ENCODE measurements around the gene PSMA3. TPM values are rescaled to one million over a fixed set of nuclear protein-coding genes. Genes with fewer than 3 reads are reported as not detected.

Gene PSMA3
- total RNA-seq, 2 donors from 2014 or later: 78.9 to 85.3 TPM

GRCh38 chr14:58307597-58308316 is 63.1 kb downstream of the PSMA3 start:
- Histone ChIP-seq H3K9me3 (no peaks in the 10 kb centered on the region), H3K4me1 (no peaks in the 10 kb centered on the region), H3K4me3 (no peak overlapping the region), H3K27ac (no peak overlapping the region), H3K27me3 (no peaks in the 10 kb centered on the region), H3K36me3 (peaks cover 35% of the 10 kb centered on the region)
- no peak for DNase-seq (ENCODE audit: low spot score)
- TF ChIP-seq, protein P1, sequence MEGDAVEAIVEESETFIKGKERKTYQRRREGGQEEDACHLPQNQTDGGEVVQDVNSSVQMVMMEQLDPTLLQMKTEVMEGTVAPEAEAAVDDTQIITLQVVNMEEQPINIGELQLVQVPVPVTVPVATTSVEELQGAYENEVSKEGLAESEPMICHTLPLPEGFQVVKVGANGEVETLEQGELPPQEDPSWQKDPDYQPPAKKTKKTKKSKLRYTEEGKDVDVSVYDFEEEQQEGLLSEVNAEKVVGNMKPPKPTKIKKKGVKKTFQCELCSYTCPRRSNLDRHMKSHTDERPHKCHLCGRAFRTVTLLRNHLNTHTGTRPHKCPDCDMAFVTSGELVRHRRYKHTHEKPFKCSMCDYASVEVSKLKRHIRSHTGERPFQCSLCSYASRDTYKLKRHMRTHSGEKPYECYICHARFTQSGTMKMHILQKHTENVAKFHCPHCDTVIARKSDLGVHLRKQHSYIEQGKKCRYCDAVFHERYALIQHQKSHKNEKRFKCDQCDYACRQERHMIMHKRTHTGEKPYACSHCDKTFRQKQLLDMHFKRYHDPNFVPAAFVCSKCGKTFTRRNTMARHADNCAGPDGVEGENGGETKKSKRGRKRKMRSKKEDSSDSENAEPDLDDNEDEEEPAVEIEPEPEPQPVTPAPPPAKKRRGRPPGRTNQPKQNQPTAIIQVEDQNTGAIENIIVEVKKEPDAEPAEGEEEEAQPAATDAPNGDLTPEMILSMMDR (IDR thresholded peaks at IDR 0.05): no peak

DNA sequence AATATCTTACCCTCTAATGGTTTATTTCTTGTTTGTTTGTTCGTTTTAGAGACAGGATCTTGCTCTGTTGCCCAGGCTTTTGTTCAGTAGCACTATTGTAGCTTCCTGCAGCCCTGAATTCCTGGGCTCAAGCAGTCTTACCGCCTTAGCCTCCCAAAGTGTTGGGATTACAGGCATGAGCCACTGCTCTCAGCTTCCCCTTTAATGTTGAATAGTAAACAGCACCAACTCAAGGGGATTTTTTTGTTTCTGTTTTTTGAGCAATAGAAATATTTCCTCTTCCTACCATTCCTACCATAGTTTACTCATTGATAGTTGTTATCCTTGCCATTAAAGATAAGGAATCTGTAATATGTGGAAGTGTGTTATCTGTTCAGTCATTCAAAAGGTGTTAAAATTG is 64.4 kb downstream of the PSMA3 start:
- no peak overlapping the region for H3K27ac ChIP-seq
- no peaks in the 10 kb centered on the region for H3K9me3 ChIP-seq
- no peak overlapping the region for H3K4me3 ChIP-seq
- no peaks in the 10 kb centered on the region for H3K4me1 ChIP-seq
- peaks cover 25% of the 10 kb centered on the region for H3K36me3 ChIP-seq
- DNase-seq (ENCODE audit: low spot score): no peak
- H3K27me3 ChIP-seq: no peaks in the 10 kb centered on the region
- TF ChIP-seq, protein P1 (IDR thresholded peaks at IDR 0.05): no peak

DNA sequence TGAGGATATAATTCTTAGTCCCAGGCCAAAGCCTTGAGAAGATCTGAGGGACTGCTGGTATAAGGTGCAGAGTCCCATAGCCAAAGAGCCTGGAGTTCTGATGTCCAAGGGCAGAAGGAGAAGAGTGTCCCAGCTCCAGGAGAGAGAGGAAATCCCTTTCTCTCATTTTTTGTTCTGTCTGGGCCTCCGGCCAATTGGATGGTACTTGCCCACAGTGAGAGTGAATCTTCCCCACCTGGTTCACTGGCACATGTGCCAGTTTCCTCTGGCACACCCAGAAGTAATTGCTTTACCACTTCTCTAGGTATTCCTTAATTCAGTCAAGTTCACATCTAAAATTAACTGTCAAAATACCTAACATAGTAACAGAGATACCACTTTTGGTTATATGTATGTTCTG is 69.1 kb downstream of the PSMA3 start:
- H3K4me3 ChIP-seq: no peak overlapping the region
- H3K4me1 ChIP-seq: no peaks in the 10 kb centered on the region
- H3K9me3 ChIP-seq: no peaks in the 10 kb centered on the region
- H3K27me3 ChIP-seq: no peaks in the 10 kb centered on the region
- no peak overlapping the region for H3K27ac ChIP-seq
- TF ChIP-seq, protein P1 (IDR thresholded peaks at IDR 0.05): no peak
- H3K36me3 ChIP-seq: peaks cover 3% of the 10 kb centered on the region
- no peak for DNase-seq (ENCODE audit: low spot score)

- H3K9me3 ChIP-seq: no peaks in the 10 kb centered on the region
Observed at GRCh38 chr14:58315606-58316005, 71.0 kb downstream of the PSMA3 start.

More at GRCh38 chr14:58315606-58316005, 71.0 kb downstream of the PSMA3 start:
- TF ChIP-seq, protein P1 (IDR thresholded peaks at IDR 0.05): no peak
- no peak for DNase-seq (ENCODE audit: low spot score)
- no peak overlapping the region for H3K4me3 ChIP-seq
- H3K27me3 ChIP-seq: no peaks in the 10 kb centered on the region
- no peak overlapping the region for H3K27ac ChIP-seq
- peaks cover 8% of the 10 kb centered on the region for H3K36me3 ChIP-seq
- H3K4me1 ChIP-seq: no peaks in the 10 kb centered on the region

Other genes starting within 250 kb of the PSMA3 start
- gene ARMH4, start 92.6 kb upstream of the PSMA3 start, total RNA-seq: 10 to 100 TPM in 1 of 2 donors, 1 to 10 TPM in 1; 3.4 to 16.3 TPM
- gene ACTR10, start 44.7 kb upstream of the PSMA3 start, total RNA-seq: 100 to 1,000 TPM in 1 of 2 donors, 10 to 100 TPM in 1; 55.3 to 109 TPM
- gene ARID4A, start 53.7 kb downstream of the PSMA3 start, total RNA-seq: 10 to 100 TPM in 1 of 2 donors, 1 to 10 TPM in 1; 9.5 to 12.7 TPM
- gene TOMM20L, start 151.1 kb downstream of the PSMA3 start, total RNA-seq: not detected
- gene TIMM9, start 182.7 kb downstream of the PSMA3 start, total RNA-seq: 10 to 100 TPM; 35.4 to 84.5 TPM
- gene KIAA0586, start 182.9 kb downstream of the PSMA3 start, total RNA-seq: 10 to 100 TPM in 1 of 2 donors, 1 to 10 TPM in 1; 8.9 to 11.9 TPM